HG02938 (cell line): ENCODE data around the gene SETD3.
"Not testable (repeated sequence)": the region's sequence is repeated elsewhere in the genome, so short reads cannot be mapped to it uniquely, and the experiment has no call there.

Source experiments
- ATAC-seq: cut with Tn5 transposase; IDR thresholded peaks from one replicate; pipeline ENCODE4 v1.9.1; 2021; ENCODE audit warnings: mild to moderate bottlenecking, moderate library complexity; ENCODE audit not compliant: unreplicated experiment

Gene SETD3

DNA sequence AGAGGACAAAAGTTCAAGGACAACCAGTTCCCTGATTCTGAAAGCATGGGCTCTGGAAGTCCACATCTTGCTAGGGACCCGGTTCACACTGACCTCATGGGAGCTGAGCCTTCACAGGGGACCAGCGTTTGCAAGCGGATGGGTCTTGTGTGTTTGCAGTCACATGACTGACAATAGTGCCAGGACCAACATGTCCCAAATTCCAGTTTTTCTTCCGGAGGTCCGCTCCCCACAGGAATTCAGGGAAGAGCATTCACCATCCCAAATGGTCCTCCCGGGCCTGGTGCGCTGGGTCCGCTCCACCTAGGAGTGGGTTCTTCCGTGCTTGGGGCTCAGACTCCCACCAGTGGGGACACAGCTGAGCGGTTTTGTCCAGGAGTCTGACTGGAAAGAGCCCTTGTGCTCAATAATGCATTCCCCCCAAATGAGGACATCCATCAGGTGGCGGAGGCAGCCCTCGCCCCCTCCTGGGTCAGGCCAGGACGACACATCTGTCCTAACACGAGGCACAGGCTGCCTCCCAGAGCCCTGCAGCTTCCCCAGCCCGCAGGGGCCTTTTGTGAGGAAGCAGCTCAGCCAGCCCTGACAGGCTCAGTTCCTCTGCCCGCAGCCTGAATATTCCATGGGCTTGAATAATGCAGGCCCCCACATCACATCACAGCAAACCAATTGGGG, 116.9 kb downstream of the SETD3 start:
- ATAC-seq = no peak

DNA sequence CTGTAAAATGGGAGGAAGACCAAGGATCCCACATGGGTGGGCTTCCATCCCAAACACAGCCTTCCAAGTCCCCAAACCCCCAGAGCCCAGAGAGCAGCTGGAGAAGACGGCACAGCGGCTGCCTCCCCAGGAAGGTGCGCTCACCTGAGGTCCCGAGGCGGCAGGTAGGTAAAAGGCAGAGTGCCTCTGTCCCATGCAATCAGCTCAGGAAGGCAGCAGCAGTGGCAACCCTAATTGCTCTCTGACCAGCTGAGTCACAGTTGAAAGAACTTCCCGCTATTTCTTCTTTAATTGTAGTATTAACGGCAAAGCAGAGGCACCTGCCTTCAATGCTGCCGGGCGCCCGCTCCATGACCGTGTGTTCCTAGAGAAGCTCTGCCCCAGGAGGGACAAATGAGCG, 117.6 kb downstream of the SETD3 start:
- no peak for ATAC-seq

DNA sequence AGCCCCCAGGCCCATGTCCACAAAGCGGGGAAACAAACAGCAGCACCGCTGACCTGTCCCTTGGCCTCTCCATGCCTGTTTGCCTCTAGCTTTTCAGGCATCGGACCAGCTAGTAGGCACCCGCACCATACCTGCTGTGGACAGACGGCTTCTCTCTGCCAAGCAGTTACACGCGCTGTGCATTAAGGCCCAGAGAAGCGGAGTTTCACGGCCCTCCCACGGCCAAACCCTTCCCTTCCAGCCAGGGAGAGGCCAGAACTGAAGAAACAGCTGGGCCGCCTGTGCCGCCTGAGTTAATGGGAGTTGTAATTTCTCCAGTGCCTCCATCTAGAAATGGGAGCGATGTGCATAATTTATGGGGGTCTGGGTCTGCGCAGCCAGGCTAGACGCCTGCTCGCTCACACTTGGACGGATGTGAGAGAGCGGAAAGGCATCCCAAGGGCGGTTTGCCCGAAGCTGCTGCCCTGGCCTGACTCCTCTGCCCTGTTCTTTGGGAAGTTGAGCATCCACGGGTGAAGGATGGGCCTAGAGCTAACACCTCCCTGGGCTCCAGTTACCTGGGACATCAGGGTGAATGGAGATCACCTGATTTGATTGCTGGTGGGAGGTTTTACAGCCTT, 119.0 kb downstream of the SETD3 start:
- no peak for ATAC-seq

DNA sequence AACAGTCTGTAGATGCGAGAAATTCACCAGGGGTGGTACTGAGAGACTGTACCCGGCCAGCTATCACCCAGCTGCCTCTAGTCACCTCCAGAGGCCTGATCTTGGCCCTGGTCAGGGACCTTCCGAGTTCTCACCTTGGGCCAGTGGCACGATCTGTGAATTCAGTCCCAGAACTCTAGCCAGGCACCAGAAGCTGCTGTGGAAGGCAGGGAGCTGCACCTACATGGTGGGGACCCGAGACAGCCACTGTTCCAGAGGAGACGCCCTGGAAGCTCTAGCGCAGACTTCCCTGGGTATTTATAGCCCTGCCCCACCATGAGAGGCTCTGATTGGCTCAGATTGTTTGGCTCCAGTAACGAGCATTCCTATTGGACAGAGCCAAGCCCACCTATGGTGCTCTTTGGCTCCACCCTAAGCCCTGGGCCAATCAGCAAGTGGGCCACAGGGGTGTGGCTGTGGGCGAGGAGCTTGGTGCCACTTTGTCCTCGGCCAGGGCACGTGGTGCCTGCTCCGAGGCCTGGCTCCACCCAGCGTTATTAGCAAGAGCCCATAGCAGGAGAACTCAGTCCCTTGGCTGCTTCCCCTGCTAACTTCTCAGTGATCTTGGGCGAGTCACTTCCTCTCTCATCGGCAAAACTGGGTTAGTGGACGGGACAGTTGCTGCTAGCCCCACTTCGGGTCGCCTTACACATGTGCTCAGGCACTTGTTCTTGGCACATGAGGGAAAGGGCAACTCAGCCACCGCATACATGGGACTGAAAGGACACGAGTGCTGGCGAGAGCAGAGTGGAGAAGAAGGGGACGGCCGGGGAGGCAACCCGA, 119.7 kb downstream of the SETD3 start:
- ATAC-seq = no peak

DNA sequence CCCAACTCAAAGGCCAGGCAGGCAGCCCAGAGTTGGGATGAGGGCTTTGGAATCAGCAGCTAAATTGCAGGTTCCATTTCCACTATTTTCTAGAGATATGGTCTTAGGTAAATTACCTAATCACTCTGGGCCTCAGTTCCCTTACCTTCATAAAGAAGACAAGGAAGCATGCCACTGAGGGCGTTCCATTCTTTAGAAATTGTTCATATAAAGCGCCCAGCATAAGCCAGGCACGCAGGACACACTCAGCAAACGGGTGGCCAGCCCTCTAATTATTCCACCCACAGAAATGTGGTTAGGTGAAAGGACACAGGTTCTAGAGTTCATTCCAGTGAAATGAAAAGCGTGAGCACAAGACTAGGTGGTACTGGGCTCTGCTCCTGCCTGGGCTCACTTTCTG, 120.8 kb downstream of the SETD3 start:
- no peak for ATAC-seq

DNA sequence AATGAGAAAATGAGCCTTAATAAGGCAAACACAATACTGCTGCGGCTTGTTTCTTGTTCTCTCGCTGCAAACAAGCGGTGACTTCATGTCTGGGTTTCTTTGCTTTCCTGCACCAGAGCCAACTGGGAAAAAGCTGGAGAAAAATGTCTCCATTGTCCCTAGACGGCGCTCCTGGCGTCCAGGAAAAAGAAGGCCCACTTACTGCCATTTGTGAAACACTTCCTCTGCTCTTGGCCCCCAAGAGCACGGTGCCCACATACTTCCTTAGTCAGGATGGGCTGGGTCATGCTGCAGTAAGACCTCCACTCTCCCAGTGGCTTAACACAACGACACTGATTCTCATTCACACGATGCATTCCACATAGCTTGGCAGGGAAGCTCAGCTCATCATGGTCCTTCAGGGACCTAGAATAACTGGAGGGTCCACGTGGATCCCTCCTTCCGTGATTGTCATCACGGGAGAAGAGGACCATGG, 122.7 kb downstream of the SETD3 start:
- no peak for ATAC-seq

DNA sequence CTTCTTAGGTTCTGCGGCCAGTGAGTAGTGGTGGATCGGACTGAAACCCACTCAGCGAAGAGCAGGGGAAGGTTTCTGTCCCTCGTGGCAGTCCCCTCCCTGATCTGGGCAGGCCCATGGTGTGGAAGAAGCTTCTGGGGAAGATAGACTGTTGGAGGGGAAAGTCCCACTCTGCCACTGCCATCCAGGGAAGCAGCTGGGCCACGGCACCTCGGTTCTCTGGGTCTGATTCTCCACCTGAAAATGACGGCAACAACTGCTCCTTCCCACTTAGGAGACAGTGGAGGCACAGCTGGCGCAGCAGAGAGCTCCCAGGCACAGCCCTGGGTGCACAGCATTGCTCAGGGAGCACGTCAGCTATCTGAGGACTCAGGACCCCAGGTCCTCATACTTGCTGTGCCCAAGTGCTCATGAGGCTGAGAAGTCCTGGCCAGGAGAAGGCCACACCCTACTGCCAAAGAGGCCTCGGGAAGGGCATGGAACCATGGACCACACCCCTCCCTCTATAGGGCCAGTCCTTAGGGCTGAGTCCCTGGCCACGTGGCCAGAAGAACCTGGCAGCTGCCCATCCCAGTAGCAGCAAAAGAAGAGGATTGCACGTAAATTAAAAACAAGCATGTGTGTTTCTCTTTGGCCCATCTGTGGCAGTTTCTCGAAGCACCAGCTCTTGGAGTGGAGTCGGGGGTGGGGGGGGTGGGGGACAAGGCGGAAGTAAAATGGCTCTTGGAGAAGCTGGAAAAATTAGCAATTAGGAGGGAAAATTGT, 123.3 kb downstream of the SETD3 start:
- ATAC-seq = no peak

DNA sequence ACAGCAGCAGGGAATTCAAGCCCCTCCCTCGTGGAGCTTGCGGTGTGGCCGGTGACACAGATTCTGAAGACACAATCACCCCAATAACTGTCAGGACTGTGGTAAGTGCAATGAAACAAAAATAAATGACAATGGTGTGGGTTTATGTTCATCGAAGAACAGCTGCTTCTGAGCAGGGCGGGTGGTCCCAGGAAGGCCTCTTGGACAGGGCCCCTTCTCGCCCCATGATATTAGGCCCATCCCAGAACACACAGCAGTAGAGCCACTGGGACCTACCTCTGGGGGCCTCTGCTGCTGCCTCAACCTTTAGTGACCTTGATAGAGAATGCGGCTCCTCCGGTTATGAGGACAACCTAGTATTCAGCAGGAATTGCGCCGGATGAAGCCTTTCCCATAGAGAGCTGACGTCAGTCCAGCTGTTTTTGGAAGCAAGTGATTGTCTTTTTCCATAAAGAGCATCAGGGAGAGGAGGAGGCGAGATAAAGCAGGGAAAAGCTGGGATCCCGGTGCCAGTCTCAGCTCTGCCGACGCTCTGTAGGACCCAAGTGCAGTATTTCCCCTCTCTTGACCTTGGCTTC, 124.5 kb downstream of the SETD3 start:
- no peak for ATAC-seq

DNA sequence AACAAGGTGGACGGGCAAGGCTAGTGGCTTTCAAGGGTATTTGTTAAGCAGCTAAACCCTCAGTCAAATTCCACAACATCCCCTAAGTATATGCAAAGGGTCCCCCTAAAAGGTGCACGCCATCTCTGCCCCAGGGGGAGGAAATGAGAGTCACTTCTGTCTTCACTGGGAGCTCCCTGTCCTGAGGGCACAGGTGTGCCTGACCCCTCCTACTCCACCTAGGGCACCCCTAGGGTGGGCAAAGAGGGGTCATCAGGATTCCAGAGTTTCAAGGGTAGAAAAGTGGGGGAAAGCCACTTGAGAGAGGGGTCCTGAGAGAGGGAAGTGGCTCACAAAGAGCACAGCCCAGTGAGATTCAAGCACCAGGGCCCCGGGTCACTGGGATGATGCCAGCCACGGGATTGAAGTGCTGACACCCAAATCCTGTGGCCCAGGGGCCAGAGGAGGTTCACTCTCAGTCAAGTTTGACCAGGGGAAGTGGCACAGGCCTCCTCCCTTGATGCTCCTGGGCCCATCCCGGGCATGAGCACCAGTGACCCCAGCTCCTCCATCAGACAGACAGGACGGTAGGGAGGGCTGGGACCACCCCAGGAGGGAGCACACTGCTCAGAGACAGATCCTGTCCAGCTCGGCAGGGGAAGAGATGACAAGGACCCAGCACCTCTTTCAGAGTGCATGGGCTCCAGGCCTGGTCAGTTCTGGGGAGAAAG, 126.3 kb downstream of the SETD3 start:
- ATAC-seq = no peak

DNA sequence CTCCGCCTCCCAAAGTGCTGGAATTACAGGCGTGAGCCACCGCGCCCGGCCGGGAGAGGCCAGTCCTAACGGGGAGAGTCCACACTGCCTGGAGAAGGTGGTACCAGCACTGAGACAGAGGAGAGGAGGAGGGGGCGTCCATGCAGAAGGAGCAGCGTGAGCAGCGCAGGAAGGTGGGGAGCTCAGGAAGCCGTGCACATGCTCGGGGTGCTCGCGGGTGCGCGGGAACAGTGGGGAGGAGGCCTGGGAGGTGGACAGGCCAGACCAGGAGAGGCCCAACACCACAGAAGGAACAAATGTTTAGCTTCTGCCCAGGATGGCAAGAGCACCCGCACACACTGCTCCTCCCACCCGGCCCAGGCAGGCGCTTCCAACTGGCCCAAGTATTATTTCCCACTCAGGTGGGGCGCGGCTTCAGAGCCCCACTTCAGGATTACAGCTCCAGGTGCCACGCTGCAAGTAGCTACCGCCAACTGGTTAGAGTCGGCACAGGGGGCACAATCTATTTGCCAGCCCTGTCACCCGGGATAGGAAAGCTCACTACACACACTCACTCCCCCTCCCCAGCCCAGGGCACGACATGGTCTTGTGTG, 127.9 kb downstream of the SETD3 start:
- ATAC-seq = no peak

DNA sequence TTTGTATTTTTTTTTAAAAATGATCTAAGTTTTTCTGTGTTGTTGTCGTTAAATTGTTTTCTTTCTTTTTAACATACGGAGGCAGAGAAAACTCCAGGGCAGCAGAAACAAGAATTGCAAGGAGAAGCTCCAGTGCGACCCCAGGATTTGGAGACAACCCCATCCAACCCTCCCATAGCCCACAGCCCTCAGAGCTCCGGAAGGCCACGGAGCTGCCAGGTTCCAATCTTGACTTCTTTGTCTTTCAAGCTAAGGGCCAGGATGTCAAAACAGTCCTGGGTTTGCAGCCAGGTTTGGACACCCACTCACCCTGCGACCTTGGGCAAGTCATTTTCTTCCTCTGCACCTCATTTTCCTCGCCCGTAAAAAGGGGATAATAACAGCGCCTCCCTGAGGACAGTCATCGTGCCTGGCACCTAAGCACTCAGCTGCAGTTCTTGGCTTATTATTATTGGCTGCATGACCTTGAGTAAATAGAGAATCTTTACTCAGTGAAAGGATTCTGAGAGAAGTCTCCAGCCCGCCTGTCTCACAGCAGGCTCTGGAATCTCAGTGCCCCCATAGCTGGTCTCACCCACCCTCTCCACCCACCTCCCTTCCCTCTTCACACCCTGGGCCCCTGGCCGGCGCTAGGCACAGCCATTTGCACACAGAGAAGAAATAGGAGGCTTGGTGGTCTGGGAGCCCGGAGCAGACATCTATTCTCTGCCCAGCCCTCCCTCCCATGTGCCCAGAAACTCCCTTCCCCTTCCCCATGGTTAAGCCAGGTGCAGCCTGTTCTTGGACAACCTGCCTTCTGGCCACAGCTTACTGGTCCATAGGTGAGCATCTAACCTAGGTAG, 129.3 kb downstream of the SETD3 start:
- no peak for ATAC-seq

DNA sequence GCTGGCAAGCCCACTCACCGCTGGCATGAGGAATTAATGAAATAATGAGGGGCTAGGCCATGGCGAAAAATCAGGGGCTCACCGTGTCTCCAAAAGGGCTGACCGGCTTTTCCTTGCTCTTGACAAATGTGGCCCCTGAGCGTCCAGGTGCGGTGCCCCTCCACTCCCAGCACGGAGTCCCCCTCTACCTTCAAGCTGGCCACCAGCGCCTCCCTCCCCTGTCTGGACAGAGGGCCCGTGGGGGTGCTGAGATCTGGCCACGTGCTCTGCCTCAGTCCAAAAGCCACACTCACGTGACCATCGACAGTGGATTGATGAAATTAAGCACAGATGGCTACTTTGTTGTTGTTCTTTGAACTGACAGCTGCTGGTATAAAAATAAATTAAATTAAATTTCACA, 129.9 kb downstream of the SETD3 start:
- ATAC-seq = no peak

DNA sequence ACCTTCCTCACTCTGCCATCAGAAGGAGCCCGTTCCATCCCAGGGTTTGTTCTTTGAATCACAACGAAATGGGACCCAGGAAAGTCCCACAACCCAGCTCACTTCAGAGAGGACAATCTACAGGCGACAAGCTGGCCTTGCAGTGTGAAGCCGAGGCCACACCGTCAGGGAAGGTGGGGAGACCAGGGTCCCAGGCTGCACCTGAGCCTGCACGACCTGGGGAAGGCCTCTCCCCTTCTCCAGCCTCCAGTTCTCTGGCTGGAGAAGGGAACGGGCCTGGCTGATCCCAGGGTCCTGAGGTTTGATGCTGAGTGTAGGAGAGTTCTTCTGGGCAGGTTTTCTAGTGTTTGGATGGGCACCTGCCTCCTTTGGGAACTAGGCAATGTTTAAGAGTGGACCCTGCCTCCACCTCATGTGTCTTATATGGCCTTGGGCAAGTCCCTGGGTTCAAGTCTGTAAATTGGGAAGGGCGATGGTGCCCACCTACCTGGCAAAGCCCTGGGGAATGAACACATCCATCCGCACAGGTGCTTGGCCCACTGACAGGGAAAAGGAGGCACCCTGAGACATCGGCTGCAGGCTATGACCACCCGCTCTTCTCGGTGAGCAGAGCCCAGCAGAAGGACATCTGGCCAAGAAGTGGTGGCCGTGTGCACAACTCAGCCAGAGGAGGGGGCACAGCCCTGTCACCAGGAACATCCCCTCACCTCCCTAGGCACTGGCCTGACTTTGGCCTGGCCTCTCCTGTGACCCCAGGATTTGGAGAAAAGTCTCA, 130.8 kb downstream of the SETD3 start:
- ATAC-seq = no peak

DNA sequence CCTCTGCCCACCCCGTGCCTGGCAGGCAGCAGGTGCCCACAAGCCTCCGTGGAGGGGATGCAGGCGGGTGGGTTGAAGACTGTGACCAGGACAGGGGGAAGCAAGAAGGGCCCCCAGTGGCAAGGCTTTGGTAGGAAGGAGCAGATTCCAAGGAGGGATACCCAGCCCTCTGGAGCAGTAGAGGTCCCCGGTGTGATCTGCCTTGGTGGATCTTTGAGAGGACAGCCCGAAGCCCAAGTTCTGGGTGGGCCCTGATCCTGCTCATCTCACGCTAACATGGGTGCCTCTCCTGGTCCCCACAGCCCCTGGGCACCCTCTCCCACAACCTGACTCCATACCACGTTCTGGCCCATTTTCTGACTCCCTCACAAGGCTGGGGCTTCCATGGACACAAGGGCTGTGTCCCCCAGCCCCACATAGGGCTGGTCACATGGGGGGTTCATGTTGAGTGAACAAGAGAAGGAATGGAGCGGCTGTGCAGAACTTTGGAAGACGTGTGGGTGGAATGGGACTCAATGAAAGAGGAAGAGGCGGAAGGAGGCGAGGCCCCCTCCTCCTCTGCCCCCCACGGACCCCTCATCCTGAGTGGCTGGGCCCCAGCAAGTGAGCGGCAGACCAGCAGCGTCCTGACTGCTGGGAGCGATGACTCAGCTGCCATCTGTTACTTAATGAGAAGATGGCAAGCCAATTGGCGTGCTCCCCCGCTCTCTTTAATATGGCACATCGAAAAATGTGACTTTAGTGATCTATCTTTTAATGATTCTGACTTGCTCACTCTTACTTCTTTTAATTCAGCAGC, 131.6 kb downstream of the SETD3 start:
- ATAC-seq = no peak

DNA sequence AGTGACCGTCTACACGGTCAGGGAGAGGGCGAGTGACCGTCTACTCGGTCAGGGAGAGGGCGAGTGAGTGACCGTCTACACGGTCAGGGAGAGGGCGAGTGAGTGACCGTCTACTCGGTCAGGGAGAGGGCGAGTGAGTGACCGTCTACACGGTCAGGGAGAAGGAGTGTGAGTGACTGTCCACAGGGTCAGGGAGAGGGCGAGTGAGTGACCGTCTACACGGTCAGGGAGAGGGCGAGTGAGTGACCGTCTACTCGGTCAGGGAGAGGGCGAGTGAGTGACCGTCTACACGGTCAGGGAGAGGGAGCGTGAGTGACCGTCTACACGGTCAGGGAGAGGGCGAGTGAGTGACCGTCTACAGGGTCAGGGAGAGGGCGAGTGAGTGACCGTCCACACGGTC, 132.4 kb downstream of the SETD3 start:
- not testable (repeated sequence) for ATAC-seq
